Suprapubic skin (tissue), 4 donors: Measurements from ENCODE around the gene LPP. TPM values are rescaled to one million over a fixed set of nuclear protein-coding genes. Genes with fewer than 3 reads are reported as not detected.

ENCODE experiments used
- DNase-seq, 2 donors: peaks; one replicate each; pipeline ENCODE4 v3.0.0-alpha.2; 2019; ENCODE audit warnings: low spot score in 2 of 2
- H3K27ac ChIP-seq: fragments of 200-600 bp; sonication (generic); one replicate; pipeline ENCODE4 v1.5.1; 2019
- H3K27me3 ChIP-seq: fragments of 200-600 bp; sonication (generic); one replicate; pipeline ENCODE4 v1.5.1; 2019
- H3K36me3 ChIP-seq: fragments of 200-600 bp; sonication (generic); one replicate; pipeline ENCODE4 v1.5.1; 2019
- H3K4me1 ChIP-seq: fragments of 200-600 bp; sonication (generic); one replicate; pipeline ENCODE4 v1.5.1; 2019
- H3K4me3 ChIP-seq: fragments of 200-600 bp; sonication (generic); one replicate; pipeline ENCODE4 v1.5.1; 2019; ENCODE audit warnings: mild to moderate bottlenecking
- H3K9me3 ChIP-seq: fragments of 200-600 bp; sonication (generic); one replicate; pipeline ENCODE4 v1.5.1; 2019
- CTCF ChIP-seq, 2 donors: fragments of 200-600 bp in 1 of 2; fragments of 450-650 bp in 1 of 2; sonication (generic) in 1 of 2; IDR thresholded peaks; one replicate each; pipeline ENCODE4 v1.5.1; 2016 to 2019; ENCODE audit warnings: antibody characterized with exemption in 2 of 2, mild to moderate bottlenecking in 1 of 2, moderate library complexity in 1 of 2
- EP300 ChIP-seq: sonication (generic); formaldehyde crosslinking; IDR thresholded peaks from one replicate; pipeline ENCODE4 v1.6.1; 2017; ENCODE audit warnings: antibody characterized with exemption
- POLR2A ChIP-seq, 2 donors: fragments of 450-650 bp; IDR thresholded peaks; one replicate each; pipeline ENCODE4 v1.6.1; 2017; ENCODE audit warnings: antibody characterized with exemption in 2 of 2, mild to moderate bottlenecking in 2 of 2, moderate library complexity in 2 of 2
- POLR2AphosphoS5 ChIP-seq, 3 donors: sonication (generic); formaldehyde crosslinking; IDR thresholded peaks; one replicate each; pipeline ENCODE4 v1.6.1; 2017; ENCODE audit warnings: antibody characterized with exemption in 3 of 3
- WGBS: methylation state at CpG from one replicate; pipeline ENCODE4 v1.1.5; 2018; 5-methylcytosine and 5-hydroxymethylcytosine counted together
- total RNA-seq, 4 donors: library from RNA; depleted of rRNA; stranded (reverse); fragments of >200 nt; gene quantifications; one replicate each; pipeline ENCODE4 v1.1.0, GENCODE V29; 2016

The LPP gene
- total RNA-seq, 4 donors from 2014 or later, result 56.8 to 127 (median 84.2) TPM

DNA sequence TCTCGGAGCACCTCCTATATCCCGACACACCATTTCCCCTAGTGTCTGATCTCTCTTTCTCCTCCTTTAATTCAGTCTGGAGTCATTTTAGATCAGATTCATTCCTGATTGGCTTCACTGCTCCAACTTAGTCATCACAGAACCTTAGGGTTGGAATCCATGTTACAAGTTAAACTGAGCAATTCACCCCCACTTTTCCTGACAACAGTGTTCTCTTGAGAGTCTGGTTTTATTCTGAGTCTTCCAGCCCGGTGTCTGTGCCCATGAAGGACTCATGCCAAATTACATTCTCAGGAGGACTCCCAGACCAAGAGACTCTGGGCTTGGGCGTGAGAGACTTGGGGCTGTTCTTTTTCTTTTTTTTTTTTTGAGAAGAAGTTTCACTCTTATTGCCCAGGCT is 57.5 kb downstream of the LPP start:
- Histone ChIP-seq H3K27ac (peak overlapping the region; percentile 54), H3K9me3 (no peaks in the 10 kb centered on the region), H3K4me3 (no peak overlapping the region), H3K27me3 (no peaks in the 10 kb centered on the region), H3K36me3 (peaks cover 5% of the 10 kb centered on the region), H3K4me1 (peaks cover 3% of the 10 kb centered on the region)
- WGBS, result 87% methylated on average over 4 of the region's 4 CpGs
- DNase-seq, result no peak
- no peak for TF ChIP-seq EP300
- TF ChIP-seq POLR2A (IDR thresholded peaks at IDR 0.05), result no peak
- no peak for TF ChIP-seq POLR2AphosphoS5 (IDR thresholded peaks at IDR 0.05)
- no peak for TF ChIP-seq CTCF (IDR thresholded peaks at IDR 0.05)

DNA sequence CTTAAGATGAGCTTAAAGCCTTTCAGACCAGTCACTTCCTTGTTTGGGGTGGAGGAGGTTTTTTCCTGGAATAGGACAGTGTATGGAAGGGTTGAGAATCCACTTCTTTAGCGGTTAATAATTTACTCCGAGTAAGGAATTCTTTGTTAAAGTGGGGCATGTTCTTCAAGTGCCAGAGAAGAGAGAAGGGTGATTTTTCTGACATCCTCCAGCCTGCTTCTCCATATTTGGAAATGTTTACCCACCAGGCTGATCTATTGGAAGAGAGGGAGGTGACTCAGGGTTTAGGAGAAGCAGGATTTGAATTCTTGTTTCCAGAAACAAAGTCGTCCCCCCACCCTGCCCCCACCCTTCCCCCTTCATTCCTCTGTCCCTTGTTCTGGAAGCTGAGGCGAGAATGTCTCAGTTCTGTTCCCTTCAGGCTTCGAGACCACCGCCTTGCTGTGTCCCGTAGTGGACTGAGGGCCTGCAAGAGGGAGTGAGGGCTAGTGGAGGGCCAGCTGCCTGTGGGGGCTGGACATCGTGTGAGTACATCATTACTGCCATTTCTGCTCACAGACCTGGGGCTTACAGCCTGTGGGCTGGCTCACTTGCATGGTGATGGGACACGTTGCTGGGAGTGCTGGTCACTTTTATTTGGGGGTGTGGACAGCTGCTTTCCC is 58.5 kb downstream of the LPP start:
- no peak for DNase-seq
- 82% methylated on average over 9 of the region's 9 CpGs for WGBS
- no peak for TF ChIP-seq POLR2A (IDR thresholded peaks at IDR 0.05)
- TF ChIP-seq EP300, result peak; percentile 65
- Histone ChIP-seq H3K27ac (peak overlapping the region; percentile 54), H3K36me3 (peaks cover 5% of the 10 kb centered on the region), H3K27me3 (no peaks in the 10 kb centered on the region), H3K4me3 (no peak overlapping the region), H3K4me1 (peaks cover 3% of the 10 kb centered on the region), H3K9me3 (no peaks in the 10 kb centered on the region)

DNA sequence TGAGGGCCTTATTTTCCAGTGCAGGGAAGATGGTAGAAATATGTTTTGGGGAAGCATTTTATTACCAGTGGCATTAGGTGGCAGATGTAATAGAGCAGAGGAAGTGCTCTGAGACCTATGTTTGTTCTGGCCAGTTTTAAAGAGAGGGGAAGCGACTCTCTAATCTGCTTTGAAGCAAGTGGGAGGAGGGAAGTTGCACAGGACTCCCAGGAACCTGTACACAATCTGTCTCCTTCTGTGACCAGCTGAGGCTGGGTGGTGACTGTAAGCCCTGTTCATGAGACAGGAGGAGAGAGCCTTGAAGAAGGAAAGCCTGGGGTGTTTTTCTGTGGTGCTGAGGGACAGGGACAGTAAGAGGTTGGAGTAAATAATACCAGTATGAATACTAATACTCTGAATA is 60.5 kb downstream of the LPP start:
- no peak overlapping the region for H3K4me3 ChIP-seq
- H3K27ac ChIP-seq, result no peak overlapping the region
- H3K9me3 ChIP-seq, result no peaks in the 10 kb centered on the region
- 92% methylated on average over 1 of the region's 1 CpG for WGBS
- no peaks in the 10 kb centered on the region for H3K27me3 ChIP-seq
- TF ChIP-seq EP300 (no peak), CTCF (IDR thresholded peaks at IDR 0.05) (no peak), POLR2AphosphoS5 (IDR thresholded peaks at IDR 0.05) (no peak), POLR2A (IDR thresholded peaks at IDR 0.05) (no peak)
- DNase-seq, result no peak
- H3K4me1 ChIP-seq, result peaks cover 9% of the 10 kb centered on the region
- H3K36me3 ChIP-seq, result peaks cover 5% of the 10 kb centered on the region

DNA sequence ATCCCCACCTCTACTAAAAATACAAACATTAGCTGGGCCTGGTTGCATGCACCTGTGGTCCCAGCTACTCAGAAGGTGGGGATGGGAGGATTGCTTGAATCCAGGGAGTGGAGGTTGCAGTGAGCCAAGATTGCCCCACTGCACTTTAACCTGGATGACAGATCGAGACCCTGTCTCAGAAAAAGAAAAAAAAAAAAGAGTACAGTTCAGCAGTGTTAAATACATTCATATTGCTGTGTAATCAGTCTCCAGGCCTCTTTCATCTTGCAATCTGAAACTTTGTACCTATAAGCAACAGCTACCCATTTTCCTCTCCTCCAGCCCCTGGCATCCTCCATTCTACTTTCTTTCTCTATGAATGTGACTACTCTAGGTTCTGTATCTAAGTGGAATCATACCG is 61.2 kb downstream of the LPP start:
- no peak for DNase-seq
- H3K27me3 ChIP-seq, result no peaks in the 10 kb centered on the region
- H3K9me3 ChIP-seq, result no peaks in the 10 kb centered on the region
- TF ChIP-seq POLR2A (IDR thresholded peaks at IDR 0.05) (no peak), CTCF (IDR thresholded peaks at IDR 0.05) (no peak), EP300 (no peak), POLR2AphosphoS5 (IDR thresholded peaks at IDR 0.05) (no peak)
- H3K4me3 ChIP-seq, result no peak overlapping the region
- H3K4me1 ChIP-seq, result peaks cover 9% of the 10 kb centered on the region
- H3K36me3 ChIP-seq, result peaks cover 5% of the 10 kb centered on the region
- WGBS, result 93% methylated on average over 2 of the region's 2 CpGs
- no peak overlapping the region for H3K27ac ChIP-seq

DNA sequence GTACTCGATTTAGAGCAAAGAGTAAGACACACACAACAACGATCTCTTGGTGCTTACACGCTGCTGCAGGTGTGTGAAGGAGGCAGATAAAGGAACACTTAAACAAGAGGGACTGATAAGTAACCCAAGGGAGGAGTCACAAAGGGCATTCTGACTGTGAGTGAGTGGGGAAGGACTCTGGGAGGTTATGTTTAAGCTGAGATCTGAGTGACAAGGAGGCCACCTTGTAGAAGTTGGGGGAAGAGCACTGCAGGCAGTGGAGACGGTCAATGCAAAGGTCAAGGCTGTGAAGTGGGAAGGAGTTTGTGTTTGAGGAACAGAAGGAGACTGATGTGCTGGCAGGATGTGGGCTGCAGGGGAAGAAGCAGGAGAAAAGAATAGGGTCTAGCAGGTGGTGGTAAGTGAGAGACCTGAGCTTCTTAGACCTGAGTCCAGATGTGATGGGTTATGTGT is 63.1 kb downstream of the LPP start:
- TF ChIP-seq CTCF (IDR thresholded peaks at IDR 0.05) (no peak), POLR2AphosphoS5 (IDR thresholded peaks at IDR 0.05) (no peak), EP300 (no peak), POLR2A (IDR thresholded peaks at IDR 0.05) (no peak)
- no peak for DNase-seq
- Histone ChIP-seq H3K27ac (peak overlapping the region; percentile 89), H3K4me1 (peaks cover 22% of the 10 kb centered on the region), H3K4me3 (no peak overlapping the region), H3K27me3 (no peaks in the 10 kb centered on the region), H3K9me3 (no peaks in the 10 kb centered on the region), H3K36me3 (no peaks in the 10 kb centered on the region)
- 93% methylated on average over 4 of the region's 4 CpGs for WGBS
